Measurements from ENCODE around the gene TSEN54. TPM values are rescaled to one million over a fixed set of nuclear protein-coding genes. Genes with fewer than 3 reads are reported as not detected.

The TSEN54 gene
- total RNA-seq, 1 donor from 2014 or later = 23.2 TPM

GRCh38 chr17:75546181-75546580 is 29.9 kb downstream of the TSEN54 start:
- ATAC-seq = no peak

DNA sequence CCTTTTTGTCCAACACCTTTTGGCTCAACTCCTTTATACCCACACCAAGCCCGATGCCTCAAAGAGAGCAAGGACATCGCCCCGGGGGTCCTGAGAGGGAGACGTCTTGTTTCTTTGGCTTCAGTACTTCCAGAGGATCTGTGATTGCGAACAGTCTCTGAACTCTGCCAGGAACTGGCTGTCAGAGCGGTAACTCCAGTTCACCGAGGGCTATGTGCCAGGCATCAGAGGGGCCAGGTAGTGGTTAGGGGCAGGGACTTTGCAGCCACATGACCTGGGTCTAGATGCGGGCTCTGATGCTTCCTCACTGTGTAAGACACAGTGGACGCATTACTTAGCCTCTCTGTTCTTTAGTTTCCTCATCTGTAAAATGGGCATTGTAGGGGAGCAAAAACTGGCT is 30.8 kb downstream of the TSEN54 start:
- ATAC-seq = peak; percentile 18

DNA sequence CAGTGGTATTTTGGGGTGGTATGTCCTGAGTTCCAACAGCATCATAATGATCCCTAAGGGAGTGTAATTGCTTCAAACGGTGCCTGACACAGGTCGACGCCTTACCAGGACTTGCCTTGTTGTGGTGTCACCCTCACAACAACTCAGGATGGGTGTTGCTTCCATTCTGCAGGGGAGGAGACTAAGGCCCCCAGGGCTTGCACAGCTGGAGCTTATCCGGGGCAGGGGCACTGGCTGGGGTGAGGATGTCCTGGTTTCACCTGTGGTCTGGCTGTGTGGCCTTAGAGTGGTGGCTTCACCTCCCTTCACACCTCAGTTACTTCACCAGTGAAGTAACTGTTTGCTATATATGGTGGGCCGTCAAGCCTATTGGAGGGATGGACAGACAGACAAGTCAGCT is 32.5 kb downstream of the TSEN54 start:
- ATAC-seq = peak; percentile 3

DNA sequence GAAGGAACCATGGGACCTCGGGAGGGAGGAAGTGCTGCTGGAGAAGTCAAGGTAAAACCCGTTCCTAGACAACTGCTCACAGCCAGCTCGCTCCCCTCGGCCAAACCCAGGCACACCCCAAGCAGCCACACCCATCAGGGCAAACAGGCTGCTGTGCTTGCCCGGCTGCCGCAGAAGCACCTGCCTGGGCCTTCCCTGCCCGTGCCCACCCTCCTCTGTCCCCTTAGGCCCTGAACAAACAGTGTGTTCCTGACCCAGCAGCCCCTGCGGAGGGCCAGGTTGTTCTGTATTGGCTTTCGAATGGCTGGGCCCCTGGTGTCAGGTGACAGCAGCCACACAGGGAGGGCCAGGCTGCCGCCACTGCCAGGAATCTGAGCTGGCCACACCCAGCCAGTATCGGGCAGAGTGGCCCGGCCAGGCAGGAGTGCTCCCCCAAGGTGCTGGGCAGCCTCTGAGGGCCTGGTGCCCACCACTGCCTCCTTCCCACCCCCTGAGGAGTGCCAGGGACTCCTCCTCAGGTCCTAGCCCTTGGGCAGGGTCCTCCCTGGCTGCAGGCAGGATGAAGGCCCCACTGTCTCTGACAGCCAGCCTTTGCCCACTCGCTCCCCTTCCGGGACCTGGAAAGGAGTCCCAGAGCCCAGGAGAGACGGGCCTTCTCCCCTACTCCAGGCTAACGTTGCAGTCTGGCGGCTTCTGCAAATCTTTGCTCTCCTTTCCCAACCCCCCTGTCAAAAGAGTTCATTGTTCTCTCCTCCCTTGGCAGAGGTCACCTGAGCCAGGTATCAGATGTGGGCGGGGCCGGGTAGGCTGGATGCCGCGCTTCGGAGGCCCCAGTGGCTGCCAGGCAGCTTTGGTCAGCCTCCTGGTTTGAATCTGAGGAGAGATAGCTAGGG is 33.2 kb downstream of the TSEN54 start:
- peak; percentile 89 for ATAC-seq

- ATAC-seq = peak; percentile 31
Observed at GRCh38 chr17:75550139-75550465, 33.8 kb downstream of the TSEN54 start.

- ATAC-seq = no peak
Observed at GRCh38 chr17:75551266-75551665, 34.9 kb downstream of the TSEN54 start.

DNA sequence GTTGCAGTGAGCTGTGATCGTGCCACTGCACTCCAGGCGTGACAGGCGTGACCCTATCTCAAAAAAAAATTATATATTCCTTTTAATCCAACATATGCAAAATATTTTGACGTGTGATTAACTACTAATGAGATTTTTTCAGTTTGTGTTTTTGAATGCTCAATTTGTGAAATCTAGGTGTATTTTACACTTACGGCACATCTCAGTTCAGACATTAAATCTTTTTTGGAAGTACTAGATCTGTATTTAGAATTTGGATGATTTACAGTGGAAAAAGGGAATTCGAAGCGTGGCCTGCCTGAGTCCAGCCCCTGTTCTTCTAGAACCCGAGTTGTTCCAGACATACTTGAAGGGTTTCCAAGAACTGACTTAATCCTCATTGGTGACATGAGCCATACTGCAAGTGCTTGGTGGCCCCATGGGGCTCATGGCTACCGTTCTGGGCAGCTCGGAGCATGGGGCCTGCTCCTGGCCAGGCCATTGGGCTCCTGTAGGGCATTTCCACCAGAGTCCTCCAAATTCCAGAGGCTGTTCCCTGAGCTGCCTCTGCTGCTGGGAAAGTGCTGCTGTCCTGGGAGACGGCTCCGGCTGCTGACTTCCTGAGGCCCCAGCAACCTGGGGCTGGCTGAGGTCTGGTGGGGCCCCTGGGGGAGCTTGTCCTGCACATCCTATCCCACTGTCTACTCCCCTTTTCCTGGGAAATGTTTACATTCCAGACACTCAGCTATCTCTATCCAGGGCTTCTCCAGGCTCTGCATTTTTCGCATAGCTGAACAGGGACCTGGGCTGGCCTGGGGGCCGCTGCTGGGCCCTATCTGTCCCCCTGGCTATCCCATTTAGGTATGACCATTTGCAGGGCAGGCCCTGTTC is 36.3 kb downstream of the TSEN54 start:
- ATAC-seq = no peak

DNA sequence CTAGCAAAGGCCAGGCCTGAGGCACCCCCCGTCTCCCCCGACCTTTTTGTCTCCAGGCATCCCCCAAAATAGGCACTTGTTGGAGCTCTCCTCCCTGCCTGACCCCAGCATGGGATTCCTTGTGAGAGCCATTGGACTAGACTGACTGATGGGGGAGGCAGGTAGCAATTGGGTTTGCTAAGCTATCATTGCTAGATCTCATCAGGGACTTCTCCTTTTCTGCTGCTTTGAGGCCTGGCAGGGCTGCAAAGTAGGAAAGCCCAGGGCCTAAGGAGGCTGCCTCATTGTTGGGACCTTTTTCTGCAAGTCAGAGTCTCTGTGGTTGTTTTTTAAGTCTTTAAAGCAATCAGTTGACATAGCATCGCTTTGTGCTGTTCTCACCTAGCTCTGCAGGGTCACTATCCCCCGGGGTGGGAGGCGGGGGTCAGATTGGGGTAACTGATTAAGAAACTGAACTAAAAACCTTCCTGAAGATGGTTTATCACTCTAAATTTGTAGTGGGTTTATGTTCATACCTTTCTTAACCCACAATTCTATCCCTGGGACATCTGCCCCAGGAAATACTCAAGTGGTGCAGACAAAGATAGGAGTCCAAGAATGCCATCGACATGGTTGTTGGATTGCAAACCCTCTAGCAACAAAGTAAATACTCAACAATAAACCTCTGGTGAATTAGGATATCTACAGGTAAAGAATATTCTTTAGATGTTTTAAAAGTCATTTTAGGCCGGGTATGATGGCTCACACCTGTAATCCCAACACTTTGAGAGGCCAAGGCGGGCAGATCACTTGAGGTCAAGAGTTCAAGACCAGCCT is 37.2 kb downstream of the TSEN54 start:
- no peak for ATAC-seq

GRCh38 chr17:75555679-75556153 is 39.4 kb downstream of the TSEN54 start:
- ATAC-seq = no peak

DNA sequence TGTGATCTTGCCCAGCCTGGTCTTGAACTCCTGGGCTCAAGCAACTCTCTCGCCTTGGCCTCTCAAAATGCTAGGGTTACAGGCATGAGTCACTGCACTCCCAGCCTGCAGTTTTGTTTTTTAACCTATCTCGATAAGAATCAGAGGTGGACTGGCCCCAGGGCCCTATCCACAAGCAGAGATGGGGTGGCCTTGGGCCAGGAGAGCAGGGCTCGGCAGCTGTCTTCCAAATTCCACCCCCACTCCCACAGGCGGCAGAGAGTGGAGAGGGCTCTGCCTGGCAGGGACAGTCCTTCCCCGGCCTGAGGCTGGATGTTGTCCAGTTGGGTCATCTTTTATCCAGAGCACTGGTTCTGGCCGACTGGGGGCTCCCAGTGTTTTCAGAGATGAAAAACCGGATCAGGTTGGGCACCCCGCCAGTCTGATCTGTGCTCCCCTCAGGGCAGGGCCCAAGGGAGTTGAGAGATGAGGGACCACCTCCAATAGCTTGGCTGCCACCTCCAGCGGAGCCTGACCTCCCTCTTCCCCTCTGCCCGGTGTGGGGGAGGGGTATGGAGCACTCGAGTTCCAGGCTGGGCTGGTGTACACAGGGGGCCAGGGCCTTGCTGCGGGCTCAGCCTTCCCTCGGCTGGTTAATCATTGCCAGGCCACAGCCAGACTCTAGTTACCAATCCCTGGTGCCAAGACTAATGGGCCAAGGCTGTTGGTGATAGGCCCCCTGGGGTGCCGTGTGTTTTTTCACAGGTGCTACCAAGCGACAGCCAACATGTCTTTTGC is 40.9 kb downstream of the TSEN54 start:
- ATAC-seq = peak; percentile 19

- no peak for ATAC-seq
Observed at GRCh38 chr17:75557852-75558665, 41.7 kb downstream of the TSEN54 start.

DNA sequence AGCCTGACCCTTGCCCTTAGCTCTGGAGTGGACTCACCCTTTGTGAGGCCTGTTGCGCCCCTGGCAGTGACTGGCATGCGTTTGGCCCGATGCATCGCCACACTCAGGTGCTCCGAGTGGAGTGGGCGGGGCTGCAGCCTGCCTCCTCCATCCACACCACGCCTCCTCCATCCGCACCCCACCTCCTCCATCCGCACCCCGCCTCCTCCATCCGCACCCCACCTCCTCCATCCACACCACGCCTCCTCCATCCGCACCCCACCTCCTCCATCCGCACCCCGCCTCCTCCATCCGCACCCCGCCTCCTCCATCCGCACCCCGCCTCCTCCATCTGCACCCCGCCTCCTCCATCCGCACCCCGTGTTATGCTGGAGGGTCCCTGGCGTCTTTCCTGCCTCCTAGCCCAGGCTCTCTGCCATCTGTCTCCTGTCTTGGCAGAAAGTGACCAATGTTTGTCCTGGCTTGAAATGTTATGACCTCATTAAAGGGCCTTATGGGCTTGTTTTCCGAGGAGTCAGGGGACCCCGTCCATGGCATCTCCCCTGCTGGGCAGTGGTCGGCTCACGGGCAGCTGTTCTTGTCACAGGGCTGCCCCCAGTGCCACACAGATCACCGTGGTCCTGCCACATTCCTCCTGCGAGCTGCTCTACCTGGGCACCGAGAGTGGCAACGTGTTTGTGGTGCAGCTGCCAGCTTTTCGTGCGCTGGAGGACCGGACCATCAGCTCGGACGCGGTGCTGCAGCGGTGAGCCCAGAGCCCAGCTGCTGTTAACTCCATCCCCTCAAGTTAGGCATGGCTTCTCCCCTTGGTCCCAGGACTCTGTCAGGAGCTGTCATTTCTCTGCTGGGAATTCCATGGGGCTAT is 42.6 kb downstream of the TSEN54 start:
- no peak for ATAC-seq

GRCh38 chr17:75559958-75560533 is 43.7 kb downstream of the TSEN54 start:
- no peak for ATAC-seq

DNA sequence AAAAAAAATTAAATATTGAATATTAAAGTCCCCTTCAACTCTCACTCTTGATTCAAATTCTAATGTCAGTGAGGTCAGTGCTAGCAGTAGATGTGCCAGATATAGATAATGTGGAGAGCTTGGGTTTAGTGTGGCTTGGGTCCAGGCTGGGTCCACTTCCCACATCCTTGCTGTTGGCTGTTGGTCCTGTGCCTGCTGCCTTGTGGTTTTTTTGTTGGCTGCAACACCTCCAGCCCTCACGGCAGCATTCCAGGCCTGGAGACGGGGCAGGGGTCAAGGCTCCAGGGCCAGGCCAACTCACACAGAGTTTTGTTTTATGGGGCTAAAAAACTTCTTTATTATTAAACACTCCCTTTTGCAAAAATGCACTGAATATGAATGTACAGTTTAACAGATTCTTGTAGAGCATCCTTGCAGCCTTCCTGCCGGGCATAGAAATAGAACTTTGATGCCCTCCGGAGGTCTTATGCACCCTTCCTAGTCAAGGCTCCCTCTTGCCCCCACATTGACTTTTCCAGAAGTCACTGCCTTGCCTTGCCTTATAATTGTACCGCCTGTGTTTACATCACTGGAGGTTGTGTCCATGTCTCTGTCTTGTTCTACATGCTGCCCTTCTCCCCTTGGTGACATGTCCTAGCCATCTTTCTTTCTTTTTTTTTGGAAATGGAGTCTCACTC is 45.7 kb downstream of the TSEN54 start:
- no peak for ATAC-seq

DNA sequence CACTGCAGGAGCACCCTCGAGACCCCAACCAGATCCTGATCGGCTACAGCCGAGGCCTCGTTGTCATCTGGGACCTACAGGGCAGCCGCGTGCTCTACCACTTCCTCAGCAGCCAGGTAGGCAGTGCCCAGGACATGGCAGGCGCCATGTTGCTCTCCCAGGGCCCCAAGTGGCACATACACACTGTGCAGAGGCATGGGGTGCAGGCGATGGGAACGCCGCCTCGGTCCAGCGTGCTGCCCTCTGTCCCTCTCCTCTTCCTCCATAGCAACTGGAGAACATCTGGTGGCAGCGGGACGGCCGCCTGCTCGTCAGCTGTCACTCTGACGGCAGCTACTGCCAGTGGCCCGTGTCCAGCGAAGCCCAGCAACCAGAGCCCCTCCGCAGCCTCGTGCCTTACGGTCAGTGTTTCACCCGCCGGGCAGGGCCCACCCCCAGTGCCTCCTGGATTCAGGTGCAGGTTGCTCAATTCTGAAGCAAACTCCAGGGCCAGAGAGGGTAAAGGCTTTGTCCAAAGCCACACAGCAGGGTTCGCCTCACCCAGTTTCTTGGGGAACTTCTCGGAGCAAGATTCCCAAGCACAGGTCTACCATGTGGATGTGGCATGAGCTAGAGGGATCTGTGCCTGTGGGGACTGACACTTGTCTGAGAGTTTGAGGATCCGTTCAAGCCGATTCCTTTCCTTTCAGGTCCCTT is 46.9 kb downstream of the TSEN54 start:
- no peak for ATAC-seq

GRCh38 chr17:75564195-75564594 is 47.9 kb downstream of the TSEN54 start:
- ATAC-seq = no peak

DNA sequence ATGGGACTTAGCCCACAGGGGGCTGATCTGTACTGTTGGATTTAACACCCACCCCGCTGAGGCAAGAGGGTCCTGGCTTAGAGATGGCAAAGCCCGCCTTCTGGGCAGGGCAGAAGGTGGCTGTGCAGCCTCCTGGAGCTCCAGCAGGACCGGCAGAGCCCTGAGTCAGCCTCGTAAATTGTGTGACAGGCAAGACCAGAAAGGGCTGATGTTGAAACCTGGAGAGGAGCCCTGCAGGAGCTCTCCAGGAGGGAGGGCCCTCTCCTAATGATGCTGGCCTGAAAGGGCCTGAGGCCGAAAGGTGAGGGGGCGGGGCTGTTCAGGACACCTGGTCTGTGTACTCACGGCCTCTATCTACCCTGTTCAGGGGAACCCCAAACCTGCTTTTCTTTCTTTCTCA is 48.7 kb downstream of the TSEN54 start:
- ATAC-seq = peak; percentile 82

- no peak for ATAC-seq
Observed at GRCh38 chr17:75565618-75566017, 49.3 kb downstream of the TSEN54 start.
